GM19240 (cell line): ENCODE data around the gene P3H2.
"Not testable (repeated sequence)": the region's sequence is repeated elsewhere in the genome, so short reads cannot be mapped to it uniquely, and the experiment has no call there.

Source experiments
- DNase-seq: peaks from one replicate; pipeline ENCODE4 v3.0.0; 2011; ENCODE audit warnings: low spot score; ENCODE audit not compliant: insufficient read length

The P3H2 gene, protein sequence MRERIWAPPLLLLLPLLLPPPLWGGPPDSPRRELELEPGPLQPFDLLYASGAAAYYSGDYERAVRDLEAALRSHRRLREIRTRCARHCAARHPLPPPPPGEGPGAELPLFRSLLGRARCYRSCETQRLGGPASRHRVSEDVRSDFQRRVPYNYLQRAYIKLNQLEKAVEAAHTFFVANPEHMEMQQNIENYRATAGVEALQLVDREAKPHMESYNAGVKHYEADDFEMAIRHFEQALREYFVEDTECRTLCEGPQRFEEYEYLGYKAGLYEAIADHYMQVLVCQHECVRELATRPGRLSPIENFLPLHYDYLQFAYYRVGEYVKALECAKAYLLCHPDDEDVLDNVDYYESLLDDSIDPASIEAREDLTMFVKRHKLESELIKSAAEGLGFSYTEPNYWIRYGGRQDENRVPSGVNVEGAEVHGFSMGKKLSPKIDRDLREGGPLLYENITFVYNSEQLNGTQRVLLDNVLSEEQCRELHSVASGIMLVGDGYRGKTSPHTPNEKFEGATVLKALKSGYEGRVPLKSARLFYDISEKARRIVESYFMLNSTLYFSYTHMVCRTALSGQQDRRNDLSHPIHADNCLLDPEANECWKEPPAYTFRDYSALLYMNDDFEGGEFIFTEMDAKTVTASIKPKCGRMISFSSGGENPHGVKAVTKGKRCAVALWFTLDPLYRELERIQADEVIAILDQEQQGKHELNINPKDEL

DNA sequence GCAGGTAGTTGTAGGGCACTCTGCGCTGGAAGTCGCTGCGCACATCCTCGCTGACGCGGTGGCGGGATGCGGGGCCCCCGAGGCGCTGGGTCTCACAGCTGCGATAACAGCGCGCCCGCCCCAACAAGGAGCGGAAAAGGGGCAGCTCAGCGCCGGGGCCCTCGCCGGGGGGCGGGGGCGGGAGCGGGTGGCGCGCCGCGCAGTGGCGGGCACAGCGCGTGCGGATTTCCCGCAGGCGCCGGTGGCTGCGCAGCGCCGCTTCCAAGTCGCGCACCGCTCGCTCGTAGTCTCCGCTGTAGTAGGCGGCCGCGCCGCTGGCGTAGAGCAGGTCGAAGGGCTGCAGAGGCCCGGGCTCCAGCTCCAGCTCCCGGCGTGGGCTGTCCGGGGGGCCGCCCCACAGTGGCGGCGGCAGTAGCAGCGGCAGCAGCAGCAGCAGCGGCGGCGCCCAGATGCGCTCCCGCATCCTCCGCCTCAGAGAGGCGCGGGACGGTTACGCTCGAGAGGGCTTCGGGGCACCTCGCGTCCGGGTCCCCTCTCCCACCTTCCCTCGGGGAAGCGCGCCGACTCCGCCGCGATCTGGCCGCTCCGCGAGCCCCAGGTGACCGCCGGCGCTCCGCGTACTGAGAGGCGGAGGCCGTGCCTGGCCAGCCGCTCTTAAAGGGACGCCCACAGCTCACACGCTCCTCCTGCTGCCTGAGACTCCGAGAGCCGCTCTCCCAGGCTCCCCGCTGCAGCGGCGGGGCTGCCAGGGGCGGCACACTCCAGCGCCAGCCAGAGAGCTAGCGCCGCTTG lies at the start of gene P3H2:
P3H2 (minus strand) TSS at position 629 of the 792 bp plus-strand sequence; CDS start at position 463, 166 bp downstream.
- peak; percentile 38 for DNase-seq

DNA sequence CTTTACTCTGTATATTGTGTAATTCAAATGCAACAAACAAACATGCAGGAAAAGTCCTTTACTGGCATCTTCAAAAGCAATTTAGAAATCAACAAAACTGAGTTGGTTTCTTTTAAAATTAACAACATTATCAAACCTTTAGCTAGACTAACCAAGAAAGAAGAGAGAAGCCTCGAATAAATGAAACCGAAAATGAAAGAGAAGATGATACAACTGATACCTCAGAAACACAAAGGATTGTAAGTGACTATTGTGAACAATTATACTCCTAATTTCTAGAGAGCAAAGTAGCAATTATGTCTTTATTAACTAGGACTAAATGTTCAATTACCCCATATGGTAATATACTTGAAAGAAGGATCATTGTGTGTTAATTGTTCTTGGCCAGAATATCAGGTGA lies 49.2 kb upstream of the P3H2 start:
- no peak for DNase-seq

DNA sequence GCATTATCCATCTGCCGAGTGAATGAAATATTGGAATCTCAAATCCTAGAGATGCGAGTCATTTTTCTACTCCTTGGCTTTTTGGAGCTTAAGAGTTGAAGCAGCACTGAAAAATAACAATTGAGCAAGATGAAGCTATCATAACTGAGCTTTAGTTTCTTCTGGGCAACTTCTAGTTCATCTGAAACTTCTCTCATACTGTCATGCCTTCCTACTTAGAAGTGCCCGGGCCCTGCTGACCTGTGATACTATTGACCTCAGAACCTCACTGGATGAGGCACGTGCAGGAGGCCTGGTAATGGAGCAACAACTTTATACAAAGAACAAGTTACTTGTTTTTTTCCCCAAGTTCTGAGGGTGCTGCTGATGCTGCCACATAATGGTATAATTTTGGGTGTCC lies 48.5 kb upstream of the P3H2 start:
- no peak for DNase-seq

DNA sequence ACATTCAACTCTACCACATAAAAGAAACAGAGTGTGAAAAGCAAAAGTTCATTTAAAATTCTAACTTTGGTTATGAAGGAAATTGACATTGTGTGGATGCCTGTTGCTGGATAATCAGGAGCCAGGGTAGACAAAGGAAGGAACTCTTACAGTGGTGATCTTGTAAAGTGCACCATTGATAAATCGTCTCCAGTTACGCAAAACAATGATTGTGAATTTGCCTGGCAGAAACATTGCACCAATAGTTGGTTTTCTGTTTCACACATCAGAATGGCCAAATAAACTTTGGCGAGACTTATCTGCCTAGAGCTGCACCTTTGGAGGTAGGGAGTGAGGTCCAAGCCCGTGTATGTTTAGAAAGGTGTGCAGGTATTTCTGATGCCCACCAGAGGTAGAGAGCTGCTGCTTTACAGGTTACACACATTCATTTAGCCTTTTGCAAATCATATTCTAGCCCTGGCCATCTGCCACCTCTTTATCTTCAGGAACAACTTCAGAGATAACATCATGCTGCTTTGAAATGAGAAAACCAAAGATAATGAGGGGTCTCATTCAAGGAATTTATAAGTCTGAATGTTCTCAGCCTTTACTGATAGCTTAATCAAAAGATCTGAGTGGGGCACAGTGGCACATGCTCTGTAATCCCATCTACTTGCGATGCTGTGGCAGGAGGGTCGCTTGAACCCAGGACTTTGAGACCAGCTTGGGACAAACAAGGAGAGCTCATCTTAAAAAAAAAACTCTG lies 47.4 kb upstream of the P3H2 start:
- DNase-seq: no peak

DNA sequence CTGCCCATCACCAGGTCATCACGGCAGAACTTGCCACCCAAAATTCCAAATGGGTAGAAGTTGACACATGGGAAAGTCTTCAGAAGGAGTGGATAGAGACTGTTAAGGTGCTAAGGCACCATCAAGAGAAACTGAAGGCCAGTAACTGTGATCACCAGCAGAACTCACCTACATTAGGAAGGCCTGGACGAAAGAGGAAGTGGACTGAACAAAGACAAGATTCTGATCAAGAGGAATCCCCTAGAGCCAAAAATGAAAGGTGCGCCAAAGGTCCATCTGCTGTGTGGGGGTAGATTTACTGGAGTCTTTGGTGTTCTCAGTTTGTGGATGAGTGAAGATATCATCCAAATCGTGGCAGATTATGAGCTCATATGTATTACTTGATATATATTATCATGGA lies 46.3 kb upstream of the P3H2 start:
- no peak for DNase-seq

DNA sequence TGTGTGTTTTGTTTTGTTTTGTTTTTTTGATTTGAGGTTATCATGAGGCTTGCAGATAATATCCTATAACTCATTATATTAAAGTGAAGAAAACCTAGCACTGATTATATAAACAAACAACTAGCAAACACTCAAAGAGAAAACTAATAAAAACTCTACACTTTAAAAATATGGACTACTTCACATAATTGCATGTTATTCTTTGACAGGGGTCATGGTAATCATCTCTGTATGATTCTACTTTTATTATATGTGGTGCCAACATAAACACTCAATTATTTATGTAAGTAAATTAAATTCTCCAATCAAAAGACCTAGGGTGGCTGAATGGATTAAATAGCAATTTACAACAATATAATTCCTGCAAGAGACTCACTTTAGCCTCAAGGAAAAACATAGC lies 44.6 kb upstream of the P3H2 start:
- DNase-seq: no peak

DNA sequence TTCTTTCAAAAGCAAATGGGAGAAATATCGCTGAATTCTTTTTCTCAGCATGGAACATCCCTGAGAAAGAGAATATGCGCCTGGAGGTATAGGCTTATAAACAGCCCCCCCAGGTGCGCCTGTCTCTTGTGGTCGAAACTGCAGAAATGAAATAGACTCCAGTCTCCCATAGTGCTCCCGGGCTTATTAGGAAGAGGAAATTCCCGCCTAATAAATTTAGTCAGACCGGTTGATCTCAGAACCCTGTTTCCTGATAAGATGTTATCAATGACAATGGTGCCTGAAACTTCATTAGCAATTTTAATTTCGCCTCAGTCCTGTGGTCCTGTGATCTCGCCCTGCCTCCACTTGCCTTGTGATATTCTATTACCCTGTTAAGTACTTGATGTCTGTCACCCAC lies 41.3 kb upstream of the P3H2 start:
- not testable (repeated sequence) for DNase-seq

DNA sequence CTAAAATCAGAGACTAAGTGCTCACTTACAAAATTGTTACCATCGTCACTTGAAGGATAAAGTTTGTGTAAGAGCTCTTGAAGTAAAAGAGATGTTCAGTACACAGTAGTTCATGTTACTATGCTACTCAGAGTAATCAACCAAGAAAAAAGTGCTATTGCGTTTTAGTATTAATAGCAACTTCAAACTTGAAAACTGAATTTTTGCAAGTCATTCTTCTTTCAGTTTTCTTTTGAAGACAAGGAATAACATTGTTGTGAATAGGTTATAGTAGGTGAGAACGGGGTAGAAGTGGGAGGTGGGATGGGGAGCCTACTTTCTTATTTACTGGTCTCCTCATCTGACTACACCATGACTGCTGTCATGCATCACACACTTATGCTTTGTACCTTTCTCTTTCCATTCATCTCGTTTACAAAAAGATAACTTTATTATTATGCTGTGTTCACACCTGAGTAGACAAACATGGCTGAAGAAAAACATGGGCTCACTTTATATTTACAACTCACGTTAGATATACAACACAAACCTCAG lies 39.3 kb upstream of the P3H2 start:
- DNase-seq: no peak

DNA sequence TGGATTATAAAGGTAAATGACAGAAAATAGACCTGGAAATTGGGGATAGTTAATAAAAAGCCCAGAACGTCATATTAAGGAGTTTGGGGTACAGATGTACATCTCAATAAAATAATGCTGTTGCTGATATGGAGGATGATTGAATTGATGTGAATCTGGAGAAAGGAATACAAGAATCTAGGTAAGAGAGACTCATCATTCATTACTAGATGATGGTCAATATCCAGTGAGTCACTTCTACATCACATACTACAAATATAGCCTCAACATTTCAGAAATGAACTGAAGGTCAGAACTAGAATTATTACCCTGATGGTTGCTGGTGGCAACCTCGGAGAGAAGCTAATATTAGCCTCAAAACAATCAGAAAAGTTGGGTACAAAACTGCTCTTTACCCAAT lies 37.6 kb upstream of the P3H2 start:
- DNase-seq: no peak

DNA sequence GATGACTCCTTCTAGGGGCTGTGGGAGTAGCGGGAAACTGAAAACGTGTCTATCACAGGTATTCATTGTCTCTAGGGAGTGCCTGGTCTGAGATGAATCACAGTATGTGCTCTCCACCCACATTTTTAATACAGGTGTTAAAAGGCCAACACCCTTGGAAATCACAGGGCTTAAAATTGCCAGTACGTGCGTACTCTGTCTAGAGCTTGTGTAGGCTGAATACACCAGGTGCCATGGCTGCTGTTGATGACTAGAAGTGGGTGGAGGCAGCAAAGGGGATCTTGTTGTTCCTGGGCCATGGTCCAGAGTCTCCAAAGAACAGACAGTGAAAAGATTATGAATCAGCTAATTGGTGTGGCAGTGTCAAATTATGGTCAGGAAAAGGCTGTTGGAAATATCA lies 35.1 kb upstream of the P3H2 start:
- DNase-seq: no peak

DNA sequence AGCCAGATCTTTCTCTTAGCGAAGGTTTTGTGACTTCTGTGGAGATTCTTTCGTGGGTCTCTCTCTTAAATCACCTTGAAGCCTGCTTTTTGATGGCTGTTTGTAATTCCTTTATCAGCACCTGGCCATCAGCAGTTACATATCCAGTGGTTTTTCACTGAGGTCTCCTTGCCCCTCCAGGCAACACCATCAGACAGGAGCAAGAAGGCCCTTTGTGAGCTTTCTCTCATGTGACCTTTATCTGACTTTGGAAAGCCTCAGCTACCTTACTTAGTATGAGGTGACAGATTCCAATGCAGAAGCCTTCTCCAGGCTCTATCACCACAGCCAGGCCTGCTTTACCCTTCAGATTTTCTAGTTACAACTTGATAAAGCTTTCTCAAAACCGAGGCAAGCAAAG lies 30.0 kb upstream of the P3H2 start:
- no peak for DNase-seq

DNA sequence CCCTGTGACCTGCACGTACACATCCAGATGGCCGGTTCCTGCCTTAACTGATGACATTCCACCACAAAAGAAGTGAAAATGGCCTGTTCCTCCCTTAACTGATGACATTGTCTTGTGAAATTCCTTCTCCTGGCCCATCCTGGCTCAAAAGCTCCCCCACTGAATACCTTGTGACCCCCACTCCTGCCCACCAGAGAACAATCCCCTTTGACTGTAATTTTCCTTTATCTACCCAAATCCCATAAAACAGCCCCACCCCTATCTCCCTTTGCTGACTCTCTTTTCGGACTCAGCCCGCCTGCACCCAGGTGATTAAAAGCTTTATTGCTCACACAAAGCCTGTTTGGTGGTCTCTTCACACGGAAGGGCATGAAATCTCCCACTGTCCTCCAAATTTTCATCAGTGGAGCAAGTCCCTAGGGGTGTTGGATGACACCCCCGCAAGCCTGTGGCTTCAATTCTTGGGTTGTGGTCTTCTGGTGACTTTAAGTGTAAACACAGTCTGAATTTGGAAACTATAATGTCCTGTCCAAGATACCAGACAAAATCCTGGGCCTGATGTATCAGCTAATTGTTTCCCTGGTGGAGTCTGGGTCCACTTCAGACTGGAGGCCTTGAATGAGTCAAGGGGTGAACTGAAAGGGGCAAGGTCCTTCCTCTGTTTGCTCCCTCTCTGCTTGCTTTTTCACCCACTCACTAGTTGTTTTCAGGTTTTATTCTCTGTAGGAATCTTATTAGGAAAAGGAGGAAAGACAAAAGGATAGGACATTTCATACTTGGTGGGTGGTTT lies 29.3 kb upstream of the P3H2 start:
- DNase-seq: not testable (repeated sequence)

DNA sequence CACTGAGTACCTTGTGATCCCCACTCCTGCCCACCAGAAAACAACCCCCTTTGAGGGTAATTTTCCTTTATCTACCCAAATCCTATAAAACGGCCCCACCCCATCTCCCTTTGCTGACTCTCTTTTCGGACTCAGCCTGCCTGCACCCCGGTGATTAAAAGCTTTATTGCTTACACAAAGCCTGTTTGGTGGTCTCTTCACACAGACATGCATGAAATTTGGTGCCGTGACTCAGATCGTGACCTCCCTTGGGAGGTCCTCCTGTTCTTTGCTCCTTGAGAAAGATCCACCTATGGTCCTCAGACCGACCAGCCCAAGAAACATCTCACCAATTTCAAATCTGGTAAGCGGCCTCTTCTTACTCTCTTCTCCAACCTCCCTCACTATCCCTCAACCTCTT lies 24.1 kb upstream of the P3H2 start:
- DNase-seq: not testable (repeated sequence)

DNA sequence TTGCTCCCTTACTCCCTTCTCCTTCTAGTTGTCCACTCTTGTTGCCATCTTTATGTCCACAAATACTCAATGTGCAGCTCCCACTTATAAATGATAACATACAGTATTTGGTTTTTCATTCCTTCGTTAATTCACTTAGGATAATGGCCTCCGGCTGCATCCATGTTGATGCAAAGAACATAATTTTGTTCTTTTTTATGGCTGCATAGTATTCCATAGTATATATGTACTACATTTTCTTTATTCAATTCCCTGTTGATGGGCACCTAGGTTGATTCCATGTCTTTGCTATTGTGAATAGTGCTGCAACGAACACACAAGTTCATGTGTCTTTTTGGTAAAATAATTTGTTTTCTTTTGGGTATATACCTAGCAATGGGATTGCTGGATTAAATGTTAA lies 21.3 kb upstream of the P3H2 start:
- DNase-seq: no peak

DNA sequence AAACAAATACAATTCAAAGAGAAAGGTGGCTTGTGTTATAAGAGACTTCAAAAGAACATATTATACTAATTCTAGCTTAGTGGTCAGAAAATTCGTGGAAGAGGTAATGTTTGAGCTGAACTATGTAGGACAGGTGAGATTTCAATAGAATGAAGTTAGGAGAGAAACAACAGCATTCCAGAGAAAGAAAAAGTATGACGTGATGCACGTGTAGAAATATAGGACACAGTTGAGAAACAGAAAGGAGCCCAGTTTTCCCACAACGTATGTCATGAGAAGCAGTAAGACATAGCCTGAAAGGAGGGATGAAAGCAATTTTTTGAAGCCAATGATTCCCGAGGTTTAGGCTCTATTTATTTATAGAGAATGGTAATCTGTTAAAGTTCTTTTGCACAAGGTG lies 18.7 kb upstream of the P3H2 start:
- no peak for DNase-seq

DNA sequence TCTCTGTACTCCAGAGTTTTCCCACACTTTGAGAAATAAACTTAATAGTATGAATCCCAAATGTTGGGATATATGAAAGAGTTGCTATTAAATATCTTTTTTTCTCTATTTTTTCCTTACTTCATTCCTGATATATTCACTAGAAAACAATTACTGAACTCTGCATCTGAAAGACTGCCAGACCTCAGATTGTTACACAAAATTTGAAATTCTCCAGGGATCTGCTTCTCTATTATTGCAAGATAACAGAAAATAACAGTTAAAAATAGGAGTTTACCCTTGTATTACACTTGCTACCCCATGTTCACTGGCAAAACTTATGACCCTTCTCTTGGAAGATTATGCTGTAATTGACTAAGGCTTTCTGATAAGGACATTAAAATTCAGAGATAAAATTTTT lies 11.7 kb upstream of the P3H2 start:
- DNase-seq: no peak

DNA sequence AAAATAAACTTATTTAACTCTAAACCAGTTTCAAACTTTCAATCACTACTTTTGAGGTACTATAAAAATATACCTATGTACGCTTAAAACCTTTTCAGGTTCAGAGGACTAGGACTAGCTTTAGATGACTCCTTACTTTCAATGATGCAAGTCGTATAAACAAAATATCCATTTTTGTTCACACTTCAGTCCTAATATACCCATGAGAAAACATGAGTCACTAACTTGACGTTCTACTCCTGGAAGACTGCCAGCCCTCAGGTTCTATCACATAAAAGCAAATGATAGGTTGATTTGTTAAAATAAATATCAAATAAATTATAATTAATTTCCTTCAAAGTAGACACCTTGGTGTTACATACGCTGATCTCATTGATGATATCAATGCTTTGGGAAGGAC lies 10.6 kb upstream of the P3H2 start:
- DNase-seq: no peak

DNA sequence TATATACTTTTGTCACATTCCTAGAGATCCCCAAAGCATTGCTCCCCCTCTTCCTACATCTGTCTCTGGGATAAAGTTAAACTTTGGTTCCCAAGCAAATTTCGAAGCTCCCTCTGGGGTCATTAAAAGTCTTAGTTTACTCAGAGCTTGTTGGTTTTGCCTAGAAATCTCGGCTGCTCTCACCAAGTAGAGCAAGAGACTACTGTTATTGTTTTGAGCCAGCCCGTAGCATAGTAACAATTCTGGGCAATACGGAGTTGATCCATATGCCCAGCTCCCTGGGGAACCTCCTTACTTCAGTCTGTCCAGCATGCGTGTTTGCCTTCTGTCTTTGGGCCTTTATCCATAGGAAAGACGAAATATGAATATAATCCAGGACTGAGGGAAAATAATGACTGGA lies 10.0 kb upstream of the P3H2 start:
- no peak for DNase-seq

DNA sequence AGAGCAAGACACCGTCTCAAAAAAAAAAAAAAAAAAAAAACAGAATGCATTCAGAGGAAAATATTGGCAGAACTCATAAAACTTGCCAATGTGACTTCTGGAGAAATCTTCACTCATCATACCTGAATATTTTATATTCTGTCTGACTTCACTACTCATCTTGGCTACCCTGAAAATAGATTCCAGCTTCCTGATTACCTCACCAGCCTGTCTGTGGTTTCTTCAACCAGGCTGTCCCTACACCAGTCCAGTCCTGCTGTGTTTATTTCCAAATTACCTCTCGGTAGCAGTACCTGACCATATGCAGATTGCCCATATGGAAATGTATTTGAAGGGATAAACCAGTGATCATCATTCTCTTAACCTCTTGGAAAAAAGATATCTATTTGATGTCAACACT lies 9.3 kb upstream of the P3H2 start:
- DNase-seq: no peak

DNA sequence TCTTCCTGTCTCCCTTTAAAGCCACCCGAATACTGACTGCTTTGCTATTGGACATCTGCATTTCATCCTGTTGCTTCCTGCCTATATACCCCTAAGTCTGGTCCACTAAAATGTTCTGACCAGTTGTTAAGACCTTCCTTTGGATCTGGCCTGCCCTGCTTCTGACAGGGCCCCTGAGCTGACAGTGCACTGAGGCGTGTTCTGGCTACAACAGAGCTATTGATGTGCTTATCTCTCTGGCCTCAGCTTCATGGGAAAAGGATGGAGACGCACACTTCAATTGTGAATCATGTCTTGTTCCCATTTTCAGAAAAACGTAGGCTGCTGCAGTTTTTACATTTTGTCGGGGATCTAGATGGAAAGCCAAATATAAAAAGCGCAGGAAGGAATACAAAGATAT lies 7.1 kb upstream of the P3H2 start:
- no peak for DNase-seq
